Fibroblast of mammary gland (primary cell): ENCODE measurements around the gene SHE.
"Not testable (repeated sequence)": the region's sequence is repeated elsewhere in the genome, so short reads cannot be mapped to it uniquely, and the experiment has no call there.

Experiments
- DNase-seq: peaks from one replicate; pipeline ENCODE4 v3.0.0-alpha.2; 2010; ENCODE audit warnings: low read depth
- H3K4me3 ChIP-seq: 2 replicates; pipeline ENCODE4 v1.5.1; 2011; ENCODE audit warnings: low read depth, mild to moderate bottlenecking, low read length, moderate library complexity; ENCODE audit not compliant: control insufficient read depth
- TF ChIP-seq, protein P1 (sequence below): conservative IDR thresholded peaks from 2 replicates; pipeline ENCODE4 v1.5.1; 2011; ENCODE audit warnings: low read depth, low read length, inconsistent platforms; ENCODE audit not compliant: control insufficient read depth, insufficient read depth

Gene SHE

DNA sequence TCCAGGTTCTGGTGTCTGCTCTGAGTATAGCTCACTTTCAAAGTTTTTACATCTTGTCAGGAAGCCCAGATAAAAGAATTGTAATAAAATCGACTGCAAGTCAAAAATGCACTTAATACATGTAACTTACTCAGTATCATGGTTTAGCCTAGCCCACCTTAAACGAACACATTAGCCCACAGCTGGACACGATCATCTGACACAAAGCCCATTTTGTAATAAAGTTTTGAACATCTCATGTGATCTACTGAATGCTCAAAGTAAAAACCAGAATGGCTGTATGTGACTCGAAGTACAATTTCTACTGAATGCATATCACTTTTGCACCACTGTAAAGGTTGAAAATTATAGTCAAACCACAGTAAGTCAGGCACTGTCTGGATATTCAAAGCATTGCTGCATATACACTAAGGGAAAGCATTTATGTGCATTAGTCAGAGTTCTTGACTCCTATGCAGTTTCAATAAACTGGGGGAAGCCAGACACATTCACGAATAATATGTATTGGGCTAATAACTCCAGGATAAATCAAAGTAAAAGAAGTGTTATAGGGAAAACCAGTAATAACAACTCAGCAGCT lies 12.4 kb downstream of the SHE start:
- no peak overlapping the region for H3K4me3 ChIP-seq
- DNase-seq = no peak
- TF ChIP-seq, protein P1, sequence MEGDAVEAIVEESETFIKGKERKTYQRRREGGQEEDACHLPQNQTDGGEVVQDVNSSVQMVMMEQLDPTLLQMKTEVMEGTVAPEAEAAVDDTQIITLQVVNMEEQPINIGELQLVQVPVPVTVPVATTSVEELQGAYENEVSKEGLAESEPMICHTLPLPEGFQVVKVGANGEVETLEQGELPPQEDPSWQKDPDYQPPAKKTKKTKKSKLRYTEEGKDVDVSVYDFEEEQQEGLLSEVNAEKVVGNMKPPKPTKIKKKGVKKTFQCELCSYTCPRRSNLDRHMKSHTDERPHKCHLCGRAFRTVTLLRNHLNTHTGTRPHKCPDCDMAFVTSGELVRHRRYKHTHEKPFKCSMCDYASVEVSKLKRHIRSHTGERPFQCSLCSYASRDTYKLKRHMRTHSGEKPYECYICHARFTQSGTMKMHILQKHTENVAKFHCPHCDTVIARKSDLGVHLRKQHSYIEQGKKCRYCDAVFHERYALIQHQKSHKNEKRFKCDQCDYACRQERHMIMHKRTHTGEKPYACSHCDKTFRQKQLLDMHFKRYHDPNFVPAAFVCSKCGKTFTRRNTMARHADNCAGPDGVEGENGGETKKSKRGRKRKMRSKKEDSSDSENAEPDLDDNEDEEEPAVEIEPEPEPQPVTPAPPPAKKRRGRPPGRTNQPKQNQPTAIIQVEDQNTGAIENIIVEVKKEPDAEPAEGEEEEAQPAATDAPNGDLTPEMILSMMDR = no peak

DNA sequence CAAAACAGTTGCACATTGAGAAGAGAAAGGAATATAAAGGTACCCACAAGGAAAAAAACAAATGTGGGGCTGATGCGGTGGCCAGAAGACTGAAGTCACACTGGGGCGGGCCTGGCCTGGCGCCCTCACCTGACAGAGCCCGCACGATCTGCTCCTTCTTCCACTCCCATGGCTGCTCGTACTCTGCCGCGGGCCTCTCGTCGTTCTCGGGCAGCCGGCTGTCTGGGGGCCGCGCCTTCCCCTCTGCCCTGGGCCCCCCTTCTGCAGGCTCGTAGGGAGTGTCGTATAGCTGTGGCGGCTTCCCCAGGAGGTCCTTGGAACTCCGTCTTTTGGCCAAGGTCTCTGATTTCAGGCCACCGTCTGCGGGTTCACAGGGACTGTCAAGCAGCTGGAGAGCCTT lies 13.3 kb downstream of the SHE start:
- no peak for DNase-seq
- no peak overlapping the region for H3K4me3 ChIP-seq
- TF ChIP-seq, protein P1 = no peak

DNA sequence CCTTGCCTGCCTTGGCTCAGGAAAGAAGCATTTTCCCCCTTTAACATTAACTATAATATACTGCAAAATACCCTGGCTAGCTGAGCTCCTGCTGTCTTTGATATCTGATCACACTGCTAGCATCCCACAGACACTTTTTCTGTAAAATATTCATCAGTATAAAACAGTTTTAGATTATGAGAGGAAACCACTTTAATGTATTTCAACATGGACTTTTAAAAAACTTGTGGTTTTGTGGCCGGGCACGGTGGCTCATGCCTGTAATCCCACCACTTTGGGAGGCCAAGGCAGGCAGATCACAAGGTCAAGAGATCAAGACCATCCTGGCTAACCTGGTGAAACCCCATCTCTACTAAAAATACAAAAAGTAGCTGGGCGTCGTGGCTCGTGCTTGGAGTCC lies 15.5 kb downstream of the SHE start:
- not testable (repeated sequence) for DNase-seq

GRCh38 chr1:154485910-154486496 lies 16.2 kb downstream of the SHE start:
- TF ChIP-seq, protein P1 = no peak
- DNase-seq = no peak
- no peak overlapping the region for H3K4me3 ChIP-seq

More for the DNA sequence above, 15.5 kb downstream of the SHE start:
- not testable (repeated sequence) for H3K4me3 ChIP-seq

DNA sequence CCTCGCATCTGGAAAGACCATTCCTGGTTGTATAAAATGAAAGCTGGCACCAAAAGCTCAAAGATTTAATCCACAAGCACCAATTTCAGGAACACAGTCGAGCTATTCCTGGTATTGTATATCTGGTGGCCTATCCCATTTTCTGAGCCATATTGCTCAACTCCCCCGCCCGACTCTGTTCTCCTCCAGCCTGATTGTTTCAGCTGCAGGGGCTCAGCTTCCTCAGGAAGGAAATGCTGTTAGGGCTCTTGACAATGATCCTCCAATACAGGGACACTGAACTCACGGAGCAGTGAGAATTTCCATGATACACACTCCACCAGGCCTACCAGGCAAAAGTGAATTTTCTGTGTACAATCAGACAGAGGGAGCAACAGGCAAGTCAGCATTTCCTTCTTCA lies 17.1 kb downstream of the SHE start:
- no peak overlapping the region for H3K4me3 ChIP-seq
- DNase-seq = no peak
- TF ChIP-seq, protein P1 = no peak

- TF ChIP-seq, protein P1 = no peak
- no peak overlapping the region for H3K4me3 ChIP-seq
- DNase-seq = peak; percentile 50
Measured at GRCh38 chr1:154483941-154484803, 18.0 kb downstream of the SHE start.

- TF ChIP-seq, protein P1 = no peak
- DNase-seq = no peak
- no peak overlapping the region for H3K4me3 ChIP-seq
Measured at GRCh38 chr1:154481053-154481452, 21.2 kb downstream of the SHE start.
